Endothelial cell of umbilical vein (primary cell): Measurements from ENCODE around the gene GSK3A. TPM values are rescaled to one million over a fixed set of nuclear protein-coding genes. Genes with fewer than 3 reads are reported as not detected.

Experiments used
- BruUV-seq: library from RNA; stranded (reverse); fragments of 400-500 nt; replicated peaks from 2 replicates; lab custom pipeline; 2021; lab: Mats Ljungman, UMichigan
- CTCF ChIA-PET: fragments of 300-600, 350-600 bp; sonication (Branson Sonifier 250); formaldehyde crosslinking; loops from one replicate; lab custom pipeline; 2021; ENCODE audit warnings: antibody characterized with exemption, inconsistent platforms; lab: Charles Lee
- POLR2A ChIA-PET: fragments of 300-600, 350-600 bp; sonication (Branson Sonifier 250); formaldehyde crosslinking; loops from one replicate; lab custom pipeline; 2021; ENCODE audit warnings: antibody characterized with exemption, inconsistent platforms; lab: Charles Lee
- DNase-seq: peaks from one replicate; pipeline ENCODE4 v3.0.0-alpha.2; 2011; ENCODE audit warnings: low read depth, low spot score
- FAIRE-seq: peaks from 2 replicates; lab custom pipeline; 2011; peaks lifted over from hg19 to GRCh38; lab: Jason Lieb, UNC
- H2AFZ ChIP-seq: 2 replicates; pipeline ENCODE4 v1.6.0; 2012; ENCODE audit warnings: low read depth, low read length, control low read depth, inconsistent platforms
- H3K27ac ChIP-seq: 2 replicates; pipeline ENCODE4 v1.5.1; 2011; ENCODE audit warnings: low read depth, mild to moderate bottlenecking, control low read depth, low read length, moderate library complexity; ENCODE audit not compliant: insufficient read depth
- H3K27me3 ChIP-seq, 2 experiments: 2 replicates each; pipeline versions ENCODE4 v1.6.0 to v1.6.1; 2011; ENCODE audit warnings: low read length in 2 of 2, mixed read lengths in 1 of 2; ENCODE audit not compliant: control insufficient read depth in 2 of 2, insufficient read depth in 2 of 2
- H3K36me3 ChIP-seq, 2 experiments: 2 replicates in 1 of 2; 3 replicates in 1 of 2; pipeline ENCODE4 v1.5.1; 2011; ENCODE audit warnings: low read length in 2 of 2, mild to moderate bottlenecking in 1 of 2, moderate library complexity in 1 of 2; ENCODE audit not compliant: control insufficient read depth in 2 of 2, insufficient read depth in 2 of 2; ENCODE audit errors: extremely low read depth in 1 of 2
- H3K4me1 ChIP-seq: 3 replicates; pipeline ENCODE4 v1.5.1; 2011; ENCODE audit warnings: mild to moderate bottlenecking, low read length; ENCODE audit not compliant: control insufficient read depth, insufficient read depth; ENCODE audit errors: extremely low read depth
- H3K4me2 ChIP-seq: 2 replicates; pipeline ENCODE4 v1.6.1; 2011; ENCODE audit warnings: low read length, control low read depth, mixed read lengths; ENCODE audit not compliant: insufficient read depth
- H3K4me3 ChIP-seq, 3 experiments: fragments of 200-600 bp in 1 of 3; sonication (generic), shearing (Covaris generic) in 1 of 3; replicated peaks in 1 of 3; 2 replicates each; pipeline ENCODE4 v1.5.1; 2011 to 2016; ENCODE audit warnings: control low read depth in 3 of 3, low read length in 3 of 3, mild to moderate bottlenecking in 2 of 3, inconsistent platforms in 1 of 3, low read depth in 1 of 3, moderate library complexity in 1 of 3; ENCODE audit not compliant: insufficient read depth in 1 of 3
- H3K79me2 ChIP-seq: 2 replicates; pipeline ENCODE4 v1.6.0; 2012; ENCODE audit warnings: low read length, inconsistent platforms; ENCODE audit not compliant: control insufficient read depth, insufficient read depth
- H3K9ac ChIP-seq: replicated peaks from 2 replicates; pipeline ENCODE3; 2011; ENCODE audit warnings: low read length, control low read depth; ENCODE audit not compliant: insufficient read depth; ENCODE audit errors: extremely low read depth
- H3K9me1 ChIP-seq: replicated peaks from 3 replicates; pipeline ENCODE4 v1.6.0; 2011; ENCODE audit warnings: mild to moderate bottlenecking, low read length; ENCODE audit not compliant: control insufficient read depth, insufficient read depth; ENCODE audit errors: extremely low read depth
- H3K9me3 ChIP-seq: replicated peaks from 2 replicates; pipeline ENCODE4 v1.5.1; 2012; ENCODE audit warnings: low read length, inconsistent platforms; ENCODE audit not compliant: control insufficient read depth, insufficient read depth
- H4K20me1 ChIP-seq: replicated peaks from 2 replicates; pipeline ENCODE3; 2011; ENCODE audit warnings: mild to moderate bottlenecking, low read length; ENCODE audit not compliant: control insufficient read depth, insufficient read depth; ENCODE audit errors: extremely low read depth
- EZH2 ChIP-seq: IDR thresholded peaks from 2 replicates; pipeline ENCODE4 v1.6.1; 2012; ENCODE audit warnings: borderline replicate concordance, low read depth, mild to moderate bottlenecking, moderate library complexity, low read length, inconsistent platforms; ENCODE audit not compliant: severe bottlenecking
- FOS ChIP-seq: IDR thresholded peaks from 2 replicates; pipeline ENCODE4 v1.6.1; 2011; ENCODE audit warnings: mild to moderate bottlenecking, low read length, moderate library complexity, borderline replicate concordance; ENCODE audit not compliant: insufficient read depth
- GATA2 ChIP-seq: IDR thresholded peaks from 2 replicates; pipeline ENCODE4 v1.7.0; 2011; ENCODE audit warnings: low read depth, mild to moderate bottlenecking, moderate library complexity, mixed read lengths, low read length; ENCODE audit not compliant: insufficient read length, insufficient read depth
- JUN ChIP-seq: IDR thresholded peaks from 2 replicates; pipeline ENCODE4 v1.6.1; 2011; ENCODE audit warnings: borderline replicate concordance, low read depth; ENCODE audit not compliant: insufficient read length, insufficient read depth
- MYC ChIP-seq: IDR thresholded peaks from one replicate; pipeline ENCODE4 v1.6.1; 2011; ENCODE audit warnings: mild to moderate bottlenecking, low read depth, low read length
- POLR2A ChIP-seq: IDR thresholded peaks from 2 replicates; pipeline ENCODE4 v1.6.1; 2012; ENCODE audit warnings: low read depth, mild to moderate bottlenecking, control low read depth, low read length
- POLR2AphosphoS5 ChIP-seq: IDR thresholded peaks from 2 replicates; pipeline ENCODE4 v1.6.1; 2012; ENCODE audit warnings: low read depth, mild to moderate bottlenecking, control low read depth, low read length, moderate library complexity; ENCODE audit not compliant: insufficient read depth
- dilution Hi-C: fragments of 300-500 bp; cut with MboI; formaldehyde crosslinking; loops from one replicate; pipeline ENCODE4 v1.15.0; 2019; ENCODE audit warnings: low sequenced_read_pairs; ENCODE audit not compliant: extremely low pct_ligation_motif_present
- intact Hi-C: fragments of 100-400 bp; cut with micrococcal nuclease; formaldehyde crosslinking; loops from one replicate; pipeline ENCODE4 v1.10.0; 2022
- polyA plus RNA-seq, 4 experiments: library from polyadenylated mRNA; depleted of rRNA in 3 of 4; stranded (reverse) in 3 of 4; unstranded in 1 of 4; fragments of >200 nt; gene quantifications; 2 replicates each; pipeline versions ENCODE4 v1.2.1 to v1.2.3, GENCODE V29; 2011 to 2012; ENCODE audit warnings: missing spikeins in 1 of 4
- total RNA-seq: library from RNA; stranded (reverse); gene quantifications from 2 replicates; pipeline ENCODE4 v1.2.3, GENCODE V29; 2021
- TF ChIP-seq, protein P1 (sequence below), 2 donors: IDR thresholded peaks; 1 replicate in 1 of 2; 2 replicates in 1 of 2; pipeline ENCODE4 v1.5.1; 2011; ENCODE audit warnings: low read length in 2 of 2, mild to moderate bottlenecking in 2 of 2, moderate library complexity in 2 of 2, control low read depth in 1 of 2, inconsistent platforms in 1 of 2, low read depth in 1 of 2; ENCODE audit not compliant: insufficient read depth in 1 of 2; ENCODE audit errors: extremely low read depth in 1 of 2
- TF ChIP-seq, protein P2 (sequence below): IDR thresholded peaks from 2 replicates; pipeline ENCODE4 v1.6.1; 2011; ENCODE audit not compliant: insufficient read depth, insufficient read length

The GSK3A gene
- total and polyA plus RNA-seq, 2 donors (not counting 3 experiments of a cell fraction or from before 2014, with no cell fraction given) = 49.5 to 73.7 TPM

DNA sequence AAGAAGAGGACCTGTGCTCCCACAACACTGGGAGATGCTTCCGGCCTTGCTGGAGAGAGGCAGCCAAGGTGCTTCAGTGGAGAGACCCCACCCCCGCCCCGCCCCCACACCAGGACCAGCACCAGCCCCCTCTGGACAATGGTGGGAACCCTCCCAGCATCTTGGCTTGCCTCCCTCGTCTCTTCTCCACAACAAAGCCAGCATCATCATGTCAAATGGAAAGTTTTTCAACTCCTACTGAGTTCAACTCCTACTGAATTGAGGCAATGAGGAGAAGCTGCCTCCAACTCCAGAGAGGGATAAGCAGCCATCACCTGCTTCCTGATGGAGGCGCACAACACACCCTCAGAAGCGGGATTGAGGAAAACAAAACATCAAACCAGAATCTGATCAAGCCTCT lies 37.7 kb downstream of the GSK3A start:
- dilution Hi-C loops (no loop called here), intact Hi-C loops (no loop called here)
- DNase-seq (no peak), FAIRE-seq (no peak)
- POLR2A ChIA-PET = no interaction called here
- Histone ChIP-seq H2AFZ (no peak overlapping the region), H3K9ac (no peak overlapping the region), H3K9me3 (no peaks in the 10 kb centered on the region), H3K79me2 (no peaks in the 10 kb centered on the region), H3K9me1 (no peaks in the 10 kb centered on the region), H4K20me1 (no peaks in the 10 kb centered on the region), H3K36me3 (peaks cover 3 to 49% of the 10 kb centered on the region in 2 experiments), H3K27me3 (no peaks in the 10 kb centered on the region), H3K4me3 (no peak overlapping the region), H3K4me2 (no peak overlapping the region), H3K4me1 (peaks cover 17% of the 10 kb centered on the region), H3K27ac (no peak overlapping the region)
- BruUV-seq = no TSS peak
- TF ChIP-seq MYC = no peak
- no peak for TF ChIP-seq FOS
- TF ChIP-seq, protein P1, sequence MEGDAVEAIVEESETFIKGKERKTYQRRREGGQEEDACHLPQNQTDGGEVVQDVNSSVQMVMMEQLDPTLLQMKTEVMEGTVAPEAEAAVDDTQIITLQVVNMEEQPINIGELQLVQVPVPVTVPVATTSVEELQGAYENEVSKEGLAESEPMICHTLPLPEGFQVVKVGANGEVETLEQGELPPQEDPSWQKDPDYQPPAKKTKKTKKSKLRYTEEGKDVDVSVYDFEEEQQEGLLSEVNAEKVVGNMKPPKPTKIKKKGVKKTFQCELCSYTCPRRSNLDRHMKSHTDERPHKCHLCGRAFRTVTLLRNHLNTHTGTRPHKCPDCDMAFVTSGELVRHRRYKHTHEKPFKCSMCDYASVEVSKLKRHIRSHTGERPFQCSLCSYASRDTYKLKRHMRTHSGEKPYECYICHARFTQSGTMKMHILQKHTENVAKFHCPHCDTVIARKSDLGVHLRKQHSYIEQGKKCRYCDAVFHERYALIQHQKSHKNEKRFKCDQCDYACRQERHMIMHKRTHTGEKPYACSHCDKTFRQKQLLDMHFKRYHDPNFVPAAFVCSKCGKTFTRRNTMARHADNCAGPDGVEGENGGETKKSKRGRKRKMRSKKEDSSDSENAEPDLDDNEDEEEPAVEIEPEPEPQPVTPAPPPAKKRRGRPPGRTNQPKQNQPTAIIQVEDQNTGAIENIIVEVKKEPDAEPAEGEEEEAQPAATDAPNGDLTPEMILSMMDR (IDR thresholded peaks at IDR 0.05; ENCODE audit: extremely low read depth in 1 of 2, insufficient read depth in 1 of 2, low read depth in 1 of 2, low read length in 2 of 2) = no peak
- TF ChIP-seq, protein P2, sequence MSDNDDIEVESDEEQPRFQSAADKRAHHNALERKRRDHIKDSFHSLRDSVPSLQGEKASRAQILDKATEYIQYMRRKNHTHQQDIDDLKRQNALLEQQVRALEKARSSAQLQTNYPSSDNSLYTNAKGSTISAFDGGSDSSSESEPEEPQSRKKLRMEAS = no peak
- no peak for TF ChIP-seq POLR2A
- TF ChIP-seq JUN = no peak
- TF ChIP-seq EZH2 = no peak
- TF ChIP-seq GATA2 = no peak
- no peak for TF ChIP-seq POLR2AphosphoS5
- CTCF ChIA-PET = no interaction called here
